Stimulated activated CD8-positive, alpha-beta memory T cell treated with anti-CD3 and anti-CD28 coated beads, Interleukin-15, amount 100 ng/mL, for 24 hours (primary cell): Measurements from ENCODE around the gene FAM24B.

Experiments
- DNase-seq: peaks from one replicate; pipeline ENCODE4 v3.0.0-alpha.2; 2020; ENCODE audit warnings: low read depth

Gene FAM24B

GRCh38 chr10:122827302-122827701, 52.1 kb downstream of the FAM24B start:
- DNase-seq, result no peak

- no peak for DNase-seq
These were observed 56.2 kb downstream of the FAM24B start for GRCh38 chr10:122822973-122823690.

GRCh38 chr10:122821808-122822207, 57.6 kb downstream of the FAM24B start:
- DNase-seq, result no peak

GRCh38 chr10:122815458-122815857, 63.9 kb downstream of the FAM24B start:
- DNase-seq, result no peak

GRCh38 chr10:122814493-122814892, 64.9 kb downstream of the FAM24B start:
- no peak for DNase-seq

GRCh38 chr10:122812751-122813150, 66.6 kb downstream of the FAM24B start:
- DNase-seq, result no peak

GRCh38 chr10:122802282-122802681, 77.1 kb downstream of the FAM24B start:
- DNase-seq, result no peak
